HG03575 (cell line): ENCODE data around the gene CAPSL.
"Not testable (repeated sequence)": the region's sequence is repeated elsewhere in the genome, so short reads cannot be mapped to it uniquely, and the experiment has no call there.

Experiments
- ATAC-seq: cut with Tn5 transposase; IDR thresholded peaks from one replicate; pipeline ENCODE4 v1.9.1; 2021; ENCODE audit not compliant: unreplicated experiment, insufficient number of reproducible peaks, low FRiP score; ENCODE audit errors: extremely low read depth

CAPSL gene

GRCh38 chr5:35880156-35880555, 58.3 kb downstream of the CAPSL start:
- ATAC-seq, result no peak

GRCh38 chr5:35879649-35880048, 58.8 kb downstream of the CAPSL start:
- no peak for ATAC-seq

GRCh38 chr5:35879096-35879495, 59.3 kb downstream of the CAPSL start:
- ATAC-seq, result no peak

- no peak for ATAC-seq
Measured at GRCh38 chr5:35878079-35878478, 60.3 kb downstream of the CAPSL start.

- ATAC-seq, result no peak
Measured at GRCh38 chr5:35877655-35878054, 60.8 kb downstream of the CAPSL start.

- ATAC-seq, result no peak
Measured at GRCh38 chr5:35876922-35877321, 61.5 kb downstream of the CAPSL start.

- no peak for ATAC-seq
Measured at GRCh38 chr5:35876454-35876853, 62.0 kb downstream of the CAPSL start.

- no peak for ATAC-seq
Measured at GRCh38 chr5:35870605-35871004, 67.8 kb downstream of the CAPSL start.

- no peak for ATAC-seq
Measured at GRCh38 chr5:35869685-35870277, 68.6 kb downstream of the CAPSL start.

GRCh38 chr5:35867998-35868397, 70.4 kb downstream of the CAPSL start:
- ATAC-seq, result no peak

GRCh38 chr5:35863159-35863558, 75.3 kb downstream of the CAPSL start:
- no peak for ATAC-seq

GRCh38 chr5:35862126-35862525, 76.3 kb downstream of the CAPSL start:
- ATAC-seq, result no peak

- ATAC-seq, result no peak
Measured at GRCh38 chr5:35861718-35862117, 76.7 kb downstream of the CAPSL start.

GRCh38 chr5:35860686-35861085, 77.7 kb downstream of the CAPSL start:
- no peak for ATAC-seq

- no peak for ATAC-seq
Measured at GRCh38 chr5:35859101-35859661, 79.2 kb downstream of the CAPSL start.

GRCh38 chr5:35857606-35858205, 80.7 kb downstream of the CAPSL start:
- ATAC-seq, result no peak

- ATAC-seq, result no peak
Measured at GRCh38 chr5:35856765-35857351, 81.6 kb downstream of the CAPSL start, which contains the start of gene IL7R. IL7R (plus strand) TSS chr5:35856891; CDS start chr5:35856978, 87 bp downstream.

- not testable (repeated sequence) for ATAC-seq
Measured at GRCh38 chr5:35856186-35856764, 82.1 kb downstream of the CAPSL start.

- no peak for ATAC-seq
Measured at GRCh38 chr5:35855187-35855586, 83.2 kb downstream of the CAPSL start.
